T-helper 2 cell treated with Interferon-gamma antibody and Interleukin-4, amounts not matched to agents 100 ng/mL and 5 ng/mL, for 36 hours (primary cell): ENCODE measurements around the gene DEFB118. TPM values are rescaled to one million over a fixed set of nuclear protein-coding genes. Genes with fewer than 3 reads are reported as not detected.
"Not testable (repeated sequence)": the region's sequence is repeated elsewhere in the genome, so short reads cannot be mapped to it uniquely, and the experiment has no call there.

Source experiments
- intact Hi-C: fragments of 100-400 bp; cut with micrococcal nuclease; formaldehyde crosslinking; loops from one replicate; pipeline ENCODE4 v1.15.1; 2023
- total RNA-seq: library from RNA; stranded (reverse); gene quantifications from 2 replicates; pipeline ENCODE4 v1.2.3, GENCODE V29; 2022

The DEFB118 gene
- not detected in 2 replicates for total RNA-seq

- intact Hi-C loops: no loop called here
Measured at GRCh38 chr20:31368301-31368700, at the start of gene DEFB118. Gene DEFB118, plus strand, starts transcription at chr20:31368601. Its CDS starts 50 bp downstream, at chr20:31368651.

- intact Hi-C loops: no loop called here
Measured at GRCh38 chr20:31322504-31322903, 45.9 kb upstream of the DEFB118 start.

GRCh38 chr20:31330893-31331292 lies 37.5 kb upstream of the DEFB118 start:
- intact Hi-C loops: no loop called here

GRCh38 chr20:31341470-31341869 lies 26.9 kb upstream of the DEFB118 start:
- intact Hi-C loops: no loop called here

GRCh38 chr20:31355981-31356380 lies 12.4 kb upstream of the DEFB118 start:
- intact Hi-C loops: no loop called here

GRCh38 chr20:31363295-31363694 lies 5.1 kb upstream of the DEFB118 start:
- intact Hi-C loops: no loop called here

- intact Hi-C loops: not testable (repeated sequence)
Measured at GRCh38 chr20:31364272-31364671, 4.1 kb upstream of the DEFB118 start.

- intact Hi-C loops: no loop called here
Measured at GRCh38 chr20:31374346-31374745, 5.9 kb downstream of the DEFB118 start.

- intact Hi-C loops: no loop called here
Measured at GRCh38 chr20:31390490-31390889, 22.1 kb downstream of the DEFB118 start, which contains the start of gene DEFB119. Gene DEFB119, minus strand, starts transcription at chr20:31390590. Its CDS starts 107 bp downstream, at chr20:31390483.

GRCh38 chr20:31392836-31393235 lies 24.4 kb downstream of the DEFB118 start:
- intact Hi-C loops: no loop called here

- intact Hi-C loops: no loop called here
Measured at GRCh38 chr20:31394900-31395299, 26.5 kb downstream of the DEFB118 start.

GRCh38 chr20:31403886-31404285 lies 35.5 kb downstream of the DEFB118 start:
- intact Hi-C loops: no loop called here

GRCh38 chr20:31406115-31406514 lies 37.7 kb downstream of the DEFB118 start, which contains the start of gene DEFB121:
Gene DEFB121, minus strand, starts transcription at chr20:31406215. Its CDS starts 63 bp downstream, at chr20:31406152.
- intact Hi-C loops: no loop called here

GRCh38 chr20:31410011-31410410 lies 41.6 kb downstream of the DEFB118 start:
- intact Hi-C loops: no loop called here

GRCh38 chr20:31414381-31414780 lies 46.0 kb downstream of the DEFB118 start:
- intact Hi-C loops: no loop called here

GRCh38 chr20:31415653-31416052 lies 47.3 kb downstream of the DEFB118 start:
- intact Hi-C loops: no loop called here

GRCh38 chr20:31418307-31418706 lies 49.9 kb downstream of the DEFB118 start:
- intact Hi-C loops: no loop called here

Other genes with a start within 250 kb of the DEFB118 start
- gene DEFB115, start 110.9 kb upstream of the DEFB118 start, total RNA-seq: not detected in 2 replicates
- gene DEFB116, start 60.0 kb upstream of the DEFB118 start, total RNA-seq: not detected in 2 replicates
- not detected in 2 replicates for gene DEFB119, start 22.0 kb downstream of the DEFB118 start, total RNA-seq
- not detected in 2 replicates for gene DEFB121, start 37.6 kb downstream of the DEFB118 start, total RNA-seq
- gene DEFB123, start 72.0 kb downstream of the DEFB118 start, total RNA-seq: not detected in 2 replicates
- not detected in 2 replicates for gene DEFB124, start 106.5 kb downstream of the DEFB118 start, total RNA-seq
- gene REM1, start 106.7 kb downstream of the DEFB118 start, total RNA-seq: not detected in 2 replicates
- gene HM13, start 145.8 kb downstream of the DEFB118 start, total RNA-seq: 189 and 191 TPM in 2 replicates
- 0.18 and 0.59 TPM in 2 replicates for gene ID1, start 236.7 kb downstream of the DEFB118 start, total RNA-seq